ENCODE results near the gene BPIFB6.

Gene BPIFB6

DNA sequence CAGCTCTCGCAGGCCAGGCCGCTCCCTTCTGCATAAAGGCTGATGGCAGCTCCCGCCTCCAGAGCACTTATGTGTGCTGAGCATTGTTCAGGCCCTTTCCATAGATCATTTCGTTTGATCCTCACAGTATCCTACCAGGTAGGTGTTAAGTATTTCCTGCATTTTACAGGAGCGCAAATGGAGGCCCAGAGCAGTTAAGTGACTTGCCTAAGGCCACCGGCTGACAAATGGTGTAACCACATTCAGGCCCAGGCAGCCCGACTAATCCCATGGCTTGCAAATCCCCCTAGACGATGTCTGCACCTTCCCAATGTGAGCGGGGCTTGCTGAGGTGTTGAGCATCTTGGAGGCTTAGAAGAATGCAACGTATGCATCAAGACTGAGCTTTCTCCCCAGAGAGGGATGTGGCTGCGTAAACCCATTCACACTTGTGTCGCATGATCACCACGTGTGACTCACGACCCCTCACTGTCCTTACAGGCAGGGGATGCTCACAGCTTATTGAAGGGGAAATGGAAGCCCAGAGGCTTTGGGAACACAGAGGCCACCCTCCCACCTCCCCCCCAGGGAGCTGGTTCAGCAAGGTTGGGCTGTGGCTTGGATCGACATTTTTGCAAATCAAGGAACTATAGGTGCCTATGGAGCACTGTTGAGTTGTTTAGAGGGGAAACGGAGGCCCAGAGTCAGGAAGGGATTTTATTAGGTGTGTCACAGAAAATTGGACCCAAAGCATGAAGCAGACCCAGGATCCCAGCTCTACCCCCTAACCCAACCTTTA, 16.9 kb upstream of the BPIFB6 start:
- DNase-seq (ENCODE audit: low read depth): no peak
- no peak overlapping the region for H3K4me3 ChIP-seq (ENCODE audit: low read length)
- TF ChIP-seq, protein P1, sequence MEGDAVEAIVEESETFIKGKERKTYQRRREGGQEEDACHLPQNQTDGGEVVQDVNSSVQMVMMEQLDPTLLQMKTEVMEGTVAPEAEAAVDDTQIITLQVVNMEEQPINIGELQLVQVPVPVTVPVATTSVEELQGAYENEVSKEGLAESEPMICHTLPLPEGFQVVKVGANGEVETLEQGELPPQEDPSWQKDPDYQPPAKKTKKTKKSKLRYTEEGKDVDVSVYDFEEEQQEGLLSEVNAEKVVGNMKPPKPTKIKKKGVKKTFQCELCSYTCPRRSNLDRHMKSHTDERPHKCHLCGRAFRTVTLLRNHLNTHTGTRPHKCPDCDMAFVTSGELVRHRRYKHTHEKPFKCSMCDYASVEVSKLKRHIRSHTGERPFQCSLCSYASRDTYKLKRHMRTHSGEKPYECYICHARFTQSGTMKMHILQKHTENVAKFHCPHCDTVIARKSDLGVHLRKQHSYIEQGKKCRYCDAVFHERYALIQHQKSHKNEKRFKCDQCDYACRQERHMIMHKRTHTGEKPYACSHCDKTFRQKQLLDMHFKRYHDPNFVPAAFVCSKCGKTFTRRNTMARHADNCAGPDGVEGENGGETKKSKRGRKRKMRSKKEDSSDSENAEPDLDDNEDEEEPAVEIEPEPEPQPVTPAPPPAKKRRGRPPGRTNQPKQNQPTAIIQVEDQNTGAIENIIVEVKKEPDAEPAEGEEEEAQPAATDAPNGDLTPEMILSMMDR (conservative IDR thresholded peaks at IDR 0.05; ENCODE audit: low read depth, low read length): no peak

- TF ChIP-seq, protein P1 (conservative IDR thresholded peaks at IDR 0.05; ENCODE audit: low read depth, low read length): no peak
- H3K4me3 ChIP-seq (ENCODE audit: low read length): no peak overlapping the region
- DNase-seq (ENCODE audit: low read depth): no peak
Measured at GRCh38 chr20:33015114-33015484, 16.3 kb upstream of the BPIFB6 start.

GRCh38 chr20:33015700-33016580, 15.5 kb upstream of the BPIFB6 start:
- no peak for DNase-seq (ENCODE audit: low read depth)
- no peak overlapping the region for H3K4me3 ChIP-seq (ENCODE audit: low read length)
- TF ChIP-seq, protein P1 (conservative IDR thresholded peaks at IDR 0.05; ENCODE audit: low read depth, low read length): no peak

- H3K4me3 ChIP-seq (ENCODE audit: low read length): no peak overlapping the region
- no peak for DNase-seq (ENCODE audit: low read depth)
- TF ChIP-seq, protein P1 (conservative IDR thresholded peaks at IDR 0.05; ENCODE audit: low read depth, low read length): no peak
Measured at GRCh38 chr20:33016581-33017109, 14.8 kb upstream of the BPIFB6 start.

- no peak overlapping the region for H3K4me3 ChIP-seq (ENCODE audit: low read length)
- DNase-seq (ENCODE audit: low read depth): no peak
- TF ChIP-seq, protein P1 (conservative IDR thresholded peaks at IDR 0.05; ENCODE audit: low read depth, low read length): no peak
Measured at GRCh38 chr20:33017542-33017941, 13.9 kb upstream of the BPIFB6 start.

- TF ChIP-seq, protein P1 (conservative IDR thresholded peaks at IDR 0.05; ENCODE audit: low read depth, low read length): no peak
- no peak overlapping the region for H3K4me3 ChIP-seq (ENCODE audit: low read length)
- DNase-seq (ENCODE audit: low read depth): no peak
Measured at GRCh38 chr20:33018169-33018931, 13.1 kb upstream of the BPIFB6 start.
